Endothelial cell of umbilical vein (primary cell): ENCODE data around the gene SETD3. TPM values are rescaled to one million over a fixed set of nuclear protein-coding genes. Genes with fewer than 3 reads are reported as not detected.

Experiments used
- BruUV-seq: library from RNA; stranded (reverse); fragments of 400-500 nt; replicated peaks from 2 replicates; lab custom pipeline; 2021; lab: Mats Ljungman, UMichigan
- CTCF ChIA-PET: fragments of 300-600, 350-600 bp; sonication (Branson Sonifier 250); formaldehyde crosslinking; loops from one replicate; lab custom pipeline; 2021; ENCODE audit warnings: antibody characterized with exemption, inconsistent platforms; lab: Charles Lee
- POLR2A ChIA-PET: fragments of 300-600, 350-600 bp; sonication (Branson Sonifier 250); formaldehyde crosslinking; loops from one replicate; lab custom pipeline; 2021; ENCODE audit warnings: antibody characterized with exemption, inconsistent platforms; lab: Charles Lee
- DNase-seq: peaks from one replicate; pipeline ENCODE4 v3.0.0-alpha.2; 2011; ENCODE audit warnings: low read depth, low spot score
- FAIRE-seq: peaks from 2 replicates; lab custom pipeline; 2011; peaks lifted over from hg19 to GRCh38; lab: Jason Lieb, UNC
- H2AFZ ChIP-seq: 2 replicates; pipeline ENCODE4 v1.6.0; 2012; ENCODE audit warnings: low read depth, low read length, control low read depth, inconsistent platforms
- H3K27ac ChIP-seq: 2 replicates; pipeline ENCODE4 v1.5.1; 2011; ENCODE audit warnings: low read depth, mild to moderate bottlenecking, control low read depth, low read length, moderate library complexity; ENCODE audit not compliant: insufficient read depth
- H3K27me3 ChIP-seq, 2 experiments: 2 replicates each; pipeline versions ENCODE4 v1.6.0 to v1.6.1; 2011; ENCODE audit warnings: low read length in 2 of 2, mixed read lengths in 1 of 2; ENCODE audit not compliant: control insufficient read depth in 2 of 2, insufficient read depth in 2 of 2
- H3K36me3 ChIP-seq, 2 experiments: 2 replicates in 1 of 2; 3 replicates in 1 of 2; pipeline ENCODE4 v1.5.1; 2011; ENCODE audit warnings: low read length in 2 of 2, mild to moderate bottlenecking in 1 of 2, moderate library complexity in 1 of 2; ENCODE audit not compliant: control insufficient read depth in 2 of 2, insufficient read depth in 2 of 2; ENCODE audit errors: extremely low read depth in 1 of 2
- H3K4me1 ChIP-seq: 3 replicates; pipeline ENCODE4 v1.5.1; 2011; ENCODE audit warnings: mild to moderate bottlenecking, low read length; ENCODE audit not compliant: control insufficient read depth, insufficient read depth; ENCODE audit errors: extremely low read depth
- H3K4me2 ChIP-seq: 2 replicates; pipeline ENCODE4 v1.6.1; 2011; ENCODE audit warnings: low read length, control low read depth, mixed read lengths; ENCODE audit not compliant: insufficient read depth
- H3K4me3 ChIP-seq, 3 experiments: fragments of 200-600 bp in 1 of 3; sonication (generic), shearing (Covaris generic) in 1 of 3; replicated peaks in 1 of 3; 2 replicates each; pipeline ENCODE4 v1.5.1; 2011 to 2016; ENCODE audit warnings: control low read depth in 3 of 3, low read length in 3 of 3, mild to moderate bottlenecking in 2 of 3, inconsistent platforms in 1 of 3, low read depth in 1 of 3, moderate library complexity in 1 of 3; ENCODE audit not compliant: insufficient read depth in 1 of 3
- H3K79me2 ChIP-seq: 2 replicates; pipeline ENCODE4 v1.6.0; 2012; ENCODE audit warnings: low read length, inconsistent platforms; ENCODE audit not compliant: control insufficient read depth, insufficient read depth
- H3K9ac ChIP-seq: replicated peaks from 2 replicates; pipeline ENCODE3; 2011; ENCODE audit warnings: low read length, control low read depth; ENCODE audit not compliant: insufficient read depth; ENCODE audit errors: extremely low read depth
- H3K9me1 ChIP-seq: replicated peaks from 3 replicates; pipeline ENCODE4 v1.6.0; 2011; ENCODE audit warnings: mild to moderate bottlenecking, low read length; ENCODE audit not compliant: control insufficient read depth, insufficient read depth; ENCODE audit errors: extremely low read depth
- H3K9me3 ChIP-seq: replicated peaks from 2 replicates; pipeline ENCODE4 v1.5.1; 2012; ENCODE audit warnings: low read length, inconsistent platforms; ENCODE audit not compliant: control insufficient read depth, insufficient read depth
- H4K20me1 ChIP-seq: replicated peaks from 2 replicates; pipeline ENCODE3; 2011; ENCODE audit warnings: mild to moderate bottlenecking, low read length; ENCODE audit not compliant: control insufficient read depth, insufficient read depth; ENCODE audit errors: extremely low read depth
- EZH2 ChIP-seq: IDR thresholded peaks from 2 replicates; pipeline ENCODE4 v1.6.1; 2012; ENCODE audit warnings: borderline replicate concordance, low read depth, mild to moderate bottlenecking, moderate library complexity, low read length, inconsistent platforms; ENCODE audit not compliant: severe bottlenecking
- FOS ChIP-seq: IDR thresholded peaks from 2 replicates; pipeline ENCODE4 v1.6.1; 2011; ENCODE audit warnings: mild to moderate bottlenecking, low read length, moderate library complexity, borderline replicate concordance; ENCODE audit not compliant: insufficient read depth
- JUN ChIP-seq: IDR thresholded peaks from 2 replicates; pipeline ENCODE4 v1.6.1; 2011; ENCODE audit warnings: borderline replicate concordance, low read depth; ENCODE audit not compliant: insufficient read length, insufficient read depth
- dilution Hi-C: fragments of 300-500 bp; cut with MboI; formaldehyde crosslinking; loops from one replicate; pipeline ENCODE4 v1.15.0; 2019; ENCODE audit warnings: low sequenced_read_pairs; ENCODE audit not compliant: extremely low pct_ligation_motif_present
- intact Hi-C: fragments of 100-400 bp; cut with micrococcal nuclease; formaldehyde crosslinking; loops from one replicate; pipeline ENCODE4 v1.10.0; 2022
- polyA plus RNA-seq, 4 experiments: library from polyadenylated mRNA; depleted of rRNA in 3 of 4; stranded (reverse) in 3 of 4; unstranded in 1 of 4; fragments of >200 nt; gene quantifications; 2 replicates each; pipeline versions ENCODE4 v1.2.1 to v1.2.3, GENCODE V29; 2011 to 2012; ENCODE audit warnings: missing spikeins in 1 of 4
- total RNA-seq: library from RNA; stranded (reverse); gene quantifications from 2 replicates; pipeline ENCODE4 v1.2.3, GENCODE V29; 2021
- TF ChIP-seq, protein P1 (sequence below), 2 donors: IDR thresholded peaks; 1 replicate in 1 of 2; 2 replicates in 1 of 2; pipeline ENCODE4 v1.5.1; 2011; ENCODE audit warnings: low read length in 2 of 2, mild to moderate bottlenecking in 2 of 2, moderate library complexity in 2 of 2, control low read depth in 1 of 2, inconsistent platforms in 1 of 2, low read depth in 1 of 2; ENCODE audit not compliant: insufficient read depth in 1 of 2; ENCODE audit errors: extremely low read depth in 1 of 2

Gene SETD3
- total and polyA plus RNA-seq, 2 donors (not counting 3 experiments of a cell fraction or from before 2014, with no cell fraction given) = 18.1 to 53.1 TPM

DNA sequence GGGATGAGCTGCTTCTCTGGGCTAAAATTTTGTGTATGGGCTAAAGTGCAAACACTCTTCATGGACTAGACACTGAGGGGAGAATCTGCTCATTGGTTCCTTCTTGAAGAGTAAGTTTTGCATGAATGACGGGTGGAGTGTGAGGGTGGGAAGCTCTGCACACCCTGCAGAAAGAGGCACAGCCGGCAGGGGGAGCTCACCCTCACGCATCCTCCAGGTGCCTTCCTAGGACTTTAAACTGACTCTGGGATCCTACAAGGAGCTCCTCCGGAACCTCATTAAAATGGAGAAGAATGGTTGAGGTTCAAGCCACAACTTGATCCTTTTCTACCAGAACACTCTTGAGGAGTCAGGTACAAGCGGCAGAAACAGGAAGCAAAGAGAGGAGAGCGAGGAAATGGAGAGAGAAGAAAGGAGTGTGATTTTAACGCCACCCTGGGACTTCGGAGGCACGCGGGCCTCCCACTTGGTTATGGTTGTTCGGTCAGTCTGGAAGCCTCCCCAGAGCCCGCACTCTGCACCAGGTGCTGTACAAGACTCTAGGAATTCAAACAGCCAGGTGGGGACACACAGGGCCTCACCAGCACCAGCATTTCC lies 87.5 kb downstream of the SETD3 start:
- dilution Hi-C loops = no loop called here
- POLR2A ChIA-PET = no interaction called here
- DNase-seq = peak; percentile 13

DNA sequence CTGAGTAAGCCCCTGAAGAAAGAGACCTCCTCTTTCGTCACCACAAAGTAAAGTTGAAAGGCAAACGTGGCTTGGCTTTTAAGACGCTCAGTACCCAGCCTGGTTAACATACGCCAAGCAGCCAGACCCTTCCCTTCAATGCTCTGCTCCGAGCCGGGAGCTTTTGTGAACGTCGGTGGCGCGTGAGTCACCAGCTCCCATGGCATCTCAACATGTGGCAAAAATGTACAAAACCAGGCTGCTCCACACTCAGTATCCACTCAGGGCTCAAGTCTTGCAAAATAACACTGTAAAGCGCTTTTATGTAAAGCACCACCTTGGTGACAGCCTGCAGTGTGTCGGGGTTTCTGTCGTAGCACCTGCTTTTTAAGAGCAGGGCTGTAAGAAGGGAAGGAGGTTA lies 89.0 kb downstream of the SETD3 start:
- dilution Hi-C loops (no loop called here), intact Hi-C loops (loop anchor here (5.0 kb wide), 1 partner anchor 236 kb away; no protein-coding TSS in a partner anchor)
- Histone ChIP-seq H4K20me1 (no peaks in the 10 kb centered on the region), H3K9me1 (no peaks in the 10 kb centered on the region), H3K4me1 (peaks cover 19% of the 10 kb centered on the region), H3K9ac (no peak overlapping the region), H3K36me3 (peaks cover 0 to 4% of the 10 kb centered on the region in 2 experiments), H2AFZ (peak overlapping the region; percentile 23), H3K27me3 (no peaks in the 10 kb centered on the region), H3K4me2 (peak overlapping the region; percentile 57), H3K27ac (peak overlapping the region; percentile 1), H3K79me2 (no peaks in the 10 kb centered on the region), H3K9me3 (no peaks in the 10 kb centered on the region), H3K4me3 (peak overlapping the region in 1 of 3 experiments; percentile 28)
- TF ChIP-seq FOS = peak; percentile 65
- TF ChIP-seq JUN = no peak
- DNase-seq = peak; percentile 76
- CTCF ChIA-PET = interaction anchor here (1.0 to 8.0 kb wide), 10 partner anchors 10 to 508 kb away, joined by 3 to 237 read pairs (median 5); no protein-coding TSS in a partner anchor
- peak; percentile 8 for FAIRE-seq
- BruUV-seq = TSS peak; percentile 20
- POLR2A ChIA-PET = no interaction called here

More for the DNA sequence above, 87.5 kb downstream of the SETD3 start:
- Histone ChIP-seq H3K4me1 (peaks cover 19% of the 10 kb centered on the region), H3K36me3 (peaks cover under 1 to 10% of the 10 kb centered on the region in 2 experiments), H3K27ac (no peak overlapping the region), H3K9ac (no peak overlapping the region), H4K20me1 (no peaks in the 10 kb centered on the region), H3K9me1 (no peaks in the 10 kb centered on the region), H3K4me3 (no peak overlapping the region), H2AFZ (no peak overlapping the region), H3K27me3 (no peaks in the 10 kb centered on the region), H3K79me2 (no peaks in the 10 kb centered on the region), H3K9me3 (no peaks in the 10 kb centered on the region), H3K4me2 (no peak overlapping the region)
- no peak for FAIRE-seq
- BruUV-seq = no TSS peak
- intact Hi-C loops = loop anchor here (5.0 kb wide), 1 partner anchor 234 kb away; no protein-coding TSS in a partner anchor
- TF ChIP-seq, protein P1, sequence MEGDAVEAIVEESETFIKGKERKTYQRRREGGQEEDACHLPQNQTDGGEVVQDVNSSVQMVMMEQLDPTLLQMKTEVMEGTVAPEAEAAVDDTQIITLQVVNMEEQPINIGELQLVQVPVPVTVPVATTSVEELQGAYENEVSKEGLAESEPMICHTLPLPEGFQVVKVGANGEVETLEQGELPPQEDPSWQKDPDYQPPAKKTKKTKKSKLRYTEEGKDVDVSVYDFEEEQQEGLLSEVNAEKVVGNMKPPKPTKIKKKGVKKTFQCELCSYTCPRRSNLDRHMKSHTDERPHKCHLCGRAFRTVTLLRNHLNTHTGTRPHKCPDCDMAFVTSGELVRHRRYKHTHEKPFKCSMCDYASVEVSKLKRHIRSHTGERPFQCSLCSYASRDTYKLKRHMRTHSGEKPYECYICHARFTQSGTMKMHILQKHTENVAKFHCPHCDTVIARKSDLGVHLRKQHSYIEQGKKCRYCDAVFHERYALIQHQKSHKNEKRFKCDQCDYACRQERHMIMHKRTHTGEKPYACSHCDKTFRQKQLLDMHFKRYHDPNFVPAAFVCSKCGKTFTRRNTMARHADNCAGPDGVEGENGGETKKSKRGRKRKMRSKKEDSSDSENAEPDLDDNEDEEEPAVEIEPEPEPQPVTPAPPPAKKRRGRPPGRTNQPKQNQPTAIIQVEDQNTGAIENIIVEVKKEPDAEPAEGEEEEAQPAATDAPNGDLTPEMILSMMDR (IDR thresholded peaks at IDR 0.05; ENCODE audit: extremely low read depth in 1 of 2, insufficient read depth in 1 of 2, low read depth in 1 of 2, low read length in 2 of 2) = peak; percentile 79 to 80
- TF ChIP-seq EZH2 = no peak
- CTCF ChIA-PET = interaction anchor here (0.6 to 8.0 kb wide), 16 partner anchors 9 to 1182 kb away, joined by 3 to 237 read pairs (median 5); partner anchors contain the start of genes CCNK and SETD3
